Measurements from ENCODE around the gene TMEM178B. TPM values are rescaled to one million over a fixed set of nuclear protein-coding genes. Genes with fewer than 3 reads are reported as not detected.

TMEM178B gene
- total RNA-seq, 2 donors from 2014 or later = 1.7 to 4.1 TPM

DNA sequence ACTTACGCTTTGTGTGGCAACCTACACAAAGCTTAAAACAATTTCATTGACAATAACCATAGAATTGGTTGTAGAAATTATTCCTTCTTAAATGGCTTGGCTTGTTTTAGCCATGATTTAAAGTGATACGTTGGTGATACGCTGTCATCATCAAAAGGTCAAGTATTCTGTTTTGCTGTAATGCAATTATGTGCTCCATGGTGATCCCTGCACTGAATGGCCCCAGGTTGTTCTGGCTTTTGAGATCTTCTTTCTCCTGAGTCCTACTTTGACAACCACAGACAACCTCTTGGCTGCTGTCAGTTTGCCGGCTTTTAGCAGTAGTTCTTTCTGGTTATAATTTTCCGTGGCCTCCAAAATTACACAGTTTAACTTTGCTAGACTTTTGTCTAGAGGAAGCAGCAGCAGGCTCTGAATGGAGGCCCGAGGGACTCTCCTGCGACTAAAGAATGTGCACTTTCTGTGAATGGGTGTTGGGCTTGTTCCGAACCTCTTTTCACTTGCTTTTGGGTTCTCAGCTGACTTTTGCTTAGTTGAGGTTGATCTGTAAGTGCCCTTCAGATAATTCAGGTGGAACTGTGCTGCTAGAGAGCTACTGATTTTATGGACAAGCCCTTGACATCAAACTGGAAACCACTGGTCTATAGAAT, 104.7 kb downstream of the TMEM178B start:
- no peaks in the 10 kb centered on the region for H3K9me3 Mint-ChIP-seq

DNA sequence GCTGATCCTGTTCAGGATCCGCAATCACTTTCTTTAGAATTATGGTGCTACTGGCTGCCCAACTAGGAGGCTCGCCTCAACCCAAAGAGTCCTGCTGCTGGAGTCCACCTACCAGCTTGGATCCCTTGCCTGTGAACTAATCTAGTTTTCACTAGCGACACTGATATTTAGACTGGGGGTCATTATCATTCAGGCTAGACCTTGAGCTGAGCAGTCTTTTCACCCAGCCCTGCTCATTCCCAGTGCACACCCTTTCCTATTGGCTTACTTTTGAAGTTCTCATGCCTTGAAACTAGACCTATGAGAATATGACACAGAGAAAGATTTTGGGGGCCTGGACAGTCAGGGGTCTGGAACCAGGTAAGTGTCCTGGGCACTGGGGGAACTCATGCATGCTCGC, 107.9 kb downstream of the TMEM178B start:
- TF ChIP-seq, protein P1, sequence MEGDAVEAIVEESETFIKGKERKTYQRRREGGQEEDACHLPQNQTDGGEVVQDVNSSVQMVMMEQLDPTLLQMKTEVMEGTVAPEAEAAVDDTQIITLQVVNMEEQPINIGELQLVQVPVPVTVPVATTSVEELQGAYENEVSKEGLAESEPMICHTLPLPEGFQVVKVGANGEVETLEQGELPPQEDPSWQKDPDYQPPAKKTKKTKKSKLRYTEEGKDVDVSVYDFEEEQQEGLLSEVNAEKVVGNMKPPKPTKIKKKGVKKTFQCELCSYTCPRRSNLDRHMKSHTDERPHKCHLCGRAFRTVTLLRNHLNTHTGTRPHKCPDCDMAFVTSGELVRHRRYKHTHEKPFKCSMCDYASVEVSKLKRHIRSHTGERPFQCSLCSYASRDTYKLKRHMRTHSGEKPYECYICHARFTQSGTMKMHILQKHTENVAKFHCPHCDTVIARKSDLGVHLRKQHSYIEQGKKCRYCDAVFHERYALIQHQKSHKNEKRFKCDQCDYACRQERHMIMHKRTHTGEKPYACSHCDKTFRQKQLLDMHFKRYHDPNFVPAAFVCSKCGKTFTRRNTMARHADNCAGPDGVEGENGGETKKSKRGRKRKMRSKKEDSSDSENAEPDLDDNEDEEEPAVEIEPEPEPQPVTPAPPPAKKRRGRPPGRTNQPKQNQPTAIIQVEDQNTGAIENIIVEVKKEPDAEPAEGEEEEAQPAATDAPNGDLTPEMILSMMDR (conservative IDR thresholded peaks at IDR 0.05) = no peak
- H3K27me3 Mint-ChIP-seq (ENCODE audit: insufficient read depth) = no peaks in the 10 kb centered on the region
- H3K9me3 ChIP-seq (ENCODE audit: control insufficient read depth, low read length) = no peaks in the 10 kb centered on the region
- no peak overlapping the region for H3K4me3 ChIP-seq (ENCODE audit: low read length)
- H3K9me3 Mint-ChIP-seq = no peaks in the 10 kb centered on the region
- no peak for DNase-seq
- 93% methylated on average over 3 to 4 of the region's 4 CpGs for WGBS, 2 experiments (ENCODE audit: insufficient coverage in 1 of 2, insufficient read length in 1 of 2)
- no peaks in the 10 kb centered on the region for H3K36me3 ChIP-seq (ENCODE audit: control insufficient read depth, insufficient read depth, low read length)
- no peak overlapping the region for H3K27ac Mint-ChIP-seq
- H3K36me3 Mint-ChIP-seq (ENCODE audit: low read depth) = no peaks in the 10 kb centered on the region
- H3K27ac ChIP-seq (ENCODE audit: low read depth, low read length) = no peak overlapping the region
- H3K4me1 Mint-ChIP-seq = no peaks in the 10 kb centered on the region
- no peaks in the 10 kb centered on the region for H3K4me1 ChIP-seq (ENCODE audit: control insufficient read depth, insufficient read depth, low read length)
- no peaks in the 10 kb centered on the region for H3K27me3 ChIP-seq (ENCODE audit: control insufficient read depth, insufficient read depth, low read length, poor library complexity, severe bottlenecking)
- no peak overlapping the region for H3K4me3 Mint-ChIP-seq
- H3K9ac ChIP-seq (ENCODE audit: extremely low read depth, low read length, poor library complexity, severe bottlenecking) = no peak overlapping the region

More for the DNA sequence above, 104.7 kb downstream of the TMEM178B start:
- Mint-ChIP-seq H3K4me3 (no peak overlapping the region), H3K4me1 (no peaks in the 10 kb centered on the region), H3K36me3 (ENCODE audit: low read depth) (no peaks in the 10 kb centered on the region), H3K27me3 (ENCODE audit: insufficient read depth) (no peaks in the 10 kb centered on the region), H3K27ac (no peak overlapping the region)
- no peaks in the 10 kb centered on the region for H3K9me3 ChIP-seq (ENCODE audit: control insufficient read depth, low read length)
- H3K36me3 ChIP-seq (ENCODE audit: control insufficient read depth, insufficient read depth, low read length) = no peaks in the 10 kb centered on the region
- H3K27ac ChIP-seq (ENCODE audit: low read depth, low read length) = no peak overlapping the region
- no peak overlapping the region for H3K9ac ChIP-seq (ENCODE audit: extremely low read depth, low read length, poor library complexity, severe bottlenecking)
- 92 to 93% methylated on average over 4 to 8 of the region's 8 CpGs for WGBS, 2 experiments (ENCODE audit: insufficient coverage in 1 of 2, insufficient read length in 1 of 2)
- H3K4me1 ChIP-seq (ENCODE audit: control insufficient read depth, insufficient read depth, low read length) = no peaks in the 10 kb centered on the region
- no peaks in the 10 kb centered on the region for H3K27me3 ChIP-seq (ENCODE audit: control insufficient read depth, insufficient read depth, low read length, poor library complexity, severe bottlenecking)
- no peak overlapping the region for H3K4me3 ChIP-seq (ENCODE audit: low read length)
- no peak for DNase-seq
- TF ChIP-seq, protein P1 (conservative IDR thresholded peaks at IDR 0.05) = no peak

DNA sequence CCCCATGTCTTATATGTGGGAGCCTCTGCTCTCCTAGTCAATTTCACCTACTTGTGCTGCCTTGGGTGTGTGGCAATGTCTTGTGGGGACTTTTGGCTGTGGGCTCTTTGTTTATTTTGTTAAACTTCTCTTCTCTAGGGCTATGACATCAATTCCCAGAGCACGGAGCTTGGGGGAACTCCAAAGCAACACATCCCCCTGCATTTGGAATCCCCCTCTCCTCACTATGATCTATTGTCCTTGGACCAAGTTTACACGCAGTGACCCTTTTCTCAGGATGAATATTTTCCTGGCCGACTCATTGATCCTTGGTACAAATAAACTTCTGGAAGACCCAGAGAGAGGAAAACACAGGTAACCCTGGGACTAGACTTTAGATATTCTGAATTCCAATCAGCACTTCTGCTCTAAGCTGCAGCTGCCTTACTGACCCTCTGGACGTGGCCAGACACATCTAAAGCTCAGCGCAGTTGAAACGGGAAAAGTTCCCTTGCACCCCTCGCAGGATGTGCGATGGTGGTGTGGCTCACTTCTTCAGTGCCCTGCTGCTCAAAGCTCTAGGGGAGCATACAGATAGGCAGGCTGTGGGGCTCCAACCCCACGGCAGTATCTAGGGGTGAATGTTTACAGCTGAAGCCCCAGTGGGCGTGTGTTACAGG, 110.8 kb downstream of the TMEM178B start:
- Histone ChIP-seq H3K27me3 (ENCODE audit: control insufficient read depth, insufficient read depth, low read length, poor library complexity, severe bottlenecking) (no peaks in the 10 kb centered on the region), H3K27ac (ENCODE audit: low read depth, low read length) (no peak overlapping the region), H3K9me3 (ENCODE audit: control insufficient read depth, low read length) (no peaks in the 10 kb centered on the region), H3K36me3 (ENCODE audit: control insufficient read depth, insufficient read depth, low read length) (no peaks in the 10 kb centered on the region), H3K4me3 (ENCODE audit: low read length) (no peak overlapping the region), H3K9ac (ENCODE audit: extremely low read depth, low read length, poor library complexity, severe bottlenecking) (no peak overlapping the region), H3K4me1 (ENCODE audit: control insufficient read depth, insufficient read depth, low read length) (no peaks in the 10 kb centered on the region)
- Mint-ChIP-seq H3K36me3 (ENCODE audit: low read depth) (no peaks in the 10 kb centered on the region), H3K4me3 (no peak overlapping the region), H3K27ac (no peak overlapping the region), H3K9me3 (no peaks in the 10 kb centered on the region), H3K4me1 (no peaks in the 10 kb centered on the region), H3K27me3 (ENCODE audit: insufficient read depth) (no peaks in the 10 kb centered on the region)
- 90 to 92% methylated on average over 9 to 10 of the region's 10 CpGs for WGBS, 2 experiments (ENCODE audit: insufficient coverage in 1 of 2, insufficient read length in 1 of 2)
- TF ChIP-seq, protein P1 (conservative IDR thresholded peaks at IDR 0.05) = no peak
- DNase-seq = no peak
